Thyroid gland (tissue), 4 donors: Measurements from ENCODE around the gene TCERG1L. TPM values are rescaled to one million over a fixed set of nuclear protein-coding genes. Genes with fewer than 3 reads are reported as not detected.
"Not testable (repeated sequence)": the region's sequence is repeated elsewhere in the genome, so short reads cannot be mapped to it uniquely, and the experiment has no call there.

Experiments
- DNase-seq, 2 donors: peaks; one replicate each; pipeline ENCODE4 v3.0.0-alpha.2; 2019
- H3K27ac ChIP-seq, 3 donors: fragments of 200-600 bp; sonication (generic); 1 replicate in 2 of 3; 2 replicates in 1 of 3; pipeline ENCODE4 v1.5.1; 2016 to 2019; ENCODE audit warnings: mild to moderate bottlenecking in 1 of 3, moderate library complexity in 1 of 3
- H3K27me3 ChIP-seq: fragments of 200-600 bp; sonication (generic); one replicate; pipeline ENCODE4 v1.5.1; 2019
- H3K36me3 ChIP-seq, 2 donors: fragments of 200-600 bp; sonication (generic); one replicate each; pipeline ENCODE4 v1.5.1; 2016 to 2019
- H3K4me1 ChIP-seq, 2 donors: fragments of 200-600 bp; sonication (generic); one replicate each; pipeline ENCODE4 v1.5.1; 2017 to 2019
- H3K4me3 ChIP-seq, 3 donors: fragments of 200-600 bp; sonication (generic); replicated peaks in 1 of 3; 1 replicate in 2 of 3; 2 replicates in 1 of 3; pipeline ENCODE4 v1.5.1; 2016; ENCODE audit warnings: mild to moderate bottlenecking in 1 of 3
- H3K9me3 ChIP-seq: fragments of 200-600 bp; sonication (generic); one replicate; pipeline ENCODE4 v1.5.1; 2017
- CTCF ChIP-seq, 6 experiments: fragments of 200-600 bp in 3 of 6; fragments of 450-650 bp in 3 of 6; sonication (generic) in 3 of 6; IDR thresholded peaks; one replicate each; pipeline ENCODE4 v1.5.1; 2016 to 2019; ENCODE audit warnings: antibody characterized with exemption in 6 of 6, mild to moderate bottlenecking in 2 of 6, inconsistent platforms in 1 of 6, moderate library complexity in 1 of 6
- POLR2A ChIP-seq, 2 donors: fragments of 450-650 bp; IDR thresholded peaks; one replicate each; pipeline ENCODE4 v1.6.1; 2017; ENCODE audit warnings: antibody characterized with exemption in 2 of 2, mild to moderate bottlenecking in 2 of 2, moderate library complexity in 1 of 2
- WGBS, 2 donors: methylation state at CpG; one replicate each; pipeline ENCODE4 v1.1.5; 2017; 5-methylcytosine and 5-hydroxymethylcytosine counted together
- intact Hi-C: fragments of 100-400 bp; cut with DNase I; formaldehyde crosslinking; loops from one replicate; pipeline ENCODE4 v1.15.1; 2023
- total RNA-seq, 4 donors: library from RNA; depleted of rRNA; stranded (reverse); fragments of >200 nt; gene quantifications; one replicate each; pipeline ENCODE4 v1.2.3, GENCODE V29; 2016

Gene TCERG1L
- total RNA-seq, 4 donors from 2014 or later, result 4.3 to 23.6 (median 8.2) TPM

- TF ChIP-seq POLR2A (IDR thresholded peaks at IDR 0.05) (no peak), CTCF (IDR thresholded peaks at IDR 0.05) (no peak)
- 83 to 89% methylated on average over 16 of the region's 16 CpGs for WGBS, 2 donors
- intact Hi-C loops, result no loop called here
- Histone ChIP-seq H3K27ac (no peak overlapping the region), H3K36me3 (no peaks in the 10 kb centered on the region), H3K4me1 (peaks cover 0 to 5% of the 10 kb centered on the region in 2 donors), H3K9me3 (no peaks in the 10 kb centered on the region), H3K27me3 (no peaks in the 10 kb centered on the region), H3K4me3 (no peak overlapping the region)
- no peak for DNase-seq
Observed at GRCh38 chr10:131240691-131241090, 70.8 kb downstream of the TCERG1L start.

- Histone ChIP-seq H3K4me3 (no peak overlapping the region), H3K36me3 (no peaks in the 10 kb centered on the region), H3K27me3 (no peaks in the 10 kb centered on the region), H3K9me3 (no peaks in the 10 kb centered on the region), H3K27ac (no peak overlapping the region), H3K4me1 (peaks cover 0 to 5% of the 10 kb centered on the region in 2 donors)
- DNase-seq, result no peak
- intact Hi-C loops, result no loop called here
- no peak for TF ChIP-seq POLR2A (IDR thresholded peaks at IDR 0.05)
- no peak for TF ChIP-seq CTCF (IDR thresholded peaks at IDR 0.05)
- 89 to 90% methylated on average over 7 of the region's 7 CpGs for WGBS, 2 donors
Observed at GRCh38 chr10:131239926-131240325, 71.6 kb downstream of the TCERG1L start.

- WGBS, 2 donors, result 54 to 80% methylated on average over 10 to 13 of the region's 13 CpGs
- Histone ChIP-seq H3K4me3 (no peak overlapping the region), H3K36me3 (no peaks in the 10 kb centered on the region), H3K9me3 (no peaks in the 10 kb centered on the region), H3K4me1 (peaks cover 0 to 4% of the 10 kb centered on the region in 2 donors), H3K27ac (no peak overlapping the region), H3K27me3 (no peaks in the 10 kb centered on the region)
- intact Hi-C loops, result no loop called here
- no peak for TF ChIP-seq POLR2A (IDR thresholded peaks at IDR 0.05)
- no peak for TF ChIP-seq CTCF (IDR thresholded peaks at IDR 0.05)
- no peak for DNase-seq
Observed at GRCh38 chr10:131239450-131239849, 72.1 kb downstream of the TCERG1L start.

GRCh38 chr10:131238669-131239280 lies 72.7 kb downstream of the TCERG1L start:
- Histone ChIP-seq H3K36me3 (no peaks in the 10 kb centered on the region), H3K4me1 (no peaks in the 10 kb centered on the region), H3K9me3 (no peaks in the 10 kb centered on the region), H3K27me3 (no peaks in the 10 kb centered on the region), H3K4me3 (no peak overlapping the region), H3K27ac (no peak overlapping the region)
- TF ChIP-seq POLR2A (IDR thresholded peaks at IDR 0.05) (no peak), CTCF (IDR thresholded peaks at IDR 0.05) (no peak)
- intact Hi-C loops, result no loop called here
- 75 to 86% methylated on average over 7 to 13 of the region's 13 CpGs for WGBS, 2 donors
- no peak for DNase-seq

GRCh38 chr10:131237991-131238651 lies 73.4 kb downstream of the TCERG1L start:
- WGBS, 2 donors, result 86 to 88% methylated on average over 19 to 20 of the region's 20 CpGs
- intact Hi-C loops, result no loop called here
- Histone ChIP-seq H3K4me1 (no peaks in the 10 kb centered on the region), H3K27ac (no peak overlapping the region), H3K36me3 (no peaks in the 10 kb centered on the region), H3K27me3 (no peaks in the 10 kb centered on the region), H3K9me3 (no peaks in the 10 kb centered on the region), H3K4me3 (no peak overlapping the region)
- TF ChIP-seq CTCF (IDR thresholded peaks at IDR 0.05) (no peak), POLR2A (IDR thresholded peaks at IDR 0.05) (no peak)
- no peak for DNase-seq

GRCh38 chr10:131234606-131235005 lies 76.9 kb downstream of the TCERG1L start:
- H3K27me3 ChIP-seq, H3K4me3 ChIP-seq, H3K4me1 ChIP-seq, intact Hi-C loops, H3K27ac ChIP-seq, H3K9me3 ChIP-seq, H3K36me3 ChIP-seq, DNase-seq: not testable (repeated sequence)
- 93% methylated on average over 13 of the region's 13 CpGs for WGBS, 2 donors
